Measurements from ENCODE around the gene CCL21. TPM values are rescaled to one million over a fixed set of nuclear protein-coding genes. Genes with fewer than 3 reads are reported as not detected.
"Not testable (repeated sequence)": the region's sequence is repeated elsewhere in the genome, so short reads cannot be mapped to it uniquely, and the experiment has no call there.

Gene CCL21
- total RNA-seq, 1 donor from 2014 or later = 174 TPM

- no peak for DNase-seq (ENCODE audit: extremely low spot score in 2 of 2)
- intact Hi-C loops (cut with DNase I) = no loop called here
- Histone ChIP-seq H3K27ac (no peak overlapping the region), H3K36me3 (no peaks in the 10 kb centered on the region), H3K4me1 (no peaks in the 10 kb centered on the region), H3K9me3 (no peaks in the 10 kb centered on the region), H3K27me3 (no peaks in the 10 kb centered on the region), H3K4me3 (no peak overlapping the region)
- TF ChIP-seq POLR2A (IDR thresholded peaks at IDR 0.05) (no peak), POLR2AphosphoS5 (IDR thresholded peaks at IDR 0.05; ENCODE audit: insufficient read depth in 1 of 2, low read depth in 1 of 2) (no peak), CTCF (IDR thresholded peaks at IDR 0.05) (no peak)
Observed at GRCh38 chr9:34732478-34732877, 22.5 kb upstream of the CCL21 start.

GRCh38 chr9:34723141-34723540 is 13.2 kb upstream of the CCL21 start:
- Histone ChIP-seq H3K4me1 (no peaks in the 10 kb centered on the region), H3K36me3 (no peaks in the 10 kb centered on the region), H3K4me3 (no peak overlapping the region), H3K27me3 (no peaks in the 10 kb centered on the region), H3K9me3 (no peaks in the 10 kb centered on the region), H3K27ac (no peak overlapping the region)
- TF ChIP-seq CTCF (IDR thresholded peaks at IDR 0.05) = no peak
- no peak for TF ChIP-seq POLR2A (IDR thresholded peaks at IDR 0.05)
- TF ChIP-seq POLR2AphosphoS5 (IDR thresholded peaks at IDR 0.05; ENCODE audit: insufficient read depth in 1 of 2, low read depth in 1 of 2) = no peak
- intact Hi-C loops (cut with DNase I) = no loop called here
- DNase-seq (ENCODE audit: extremely low spot score in 2 of 2) = peak in 1 of 2 donors; percentile 93

DNA sequence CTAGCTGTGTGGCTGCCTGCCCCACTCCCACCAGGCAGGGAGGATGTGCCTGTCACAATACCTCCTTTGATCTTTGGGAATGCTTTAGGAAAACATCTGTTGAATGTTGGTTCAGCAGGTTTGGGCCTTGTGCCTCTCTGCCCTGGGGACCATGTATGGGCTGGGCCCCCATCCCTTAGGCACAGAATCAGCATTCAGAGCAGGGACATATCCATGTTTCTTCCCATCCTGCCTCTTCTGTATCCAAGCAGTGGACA is 9.8 kb upstream of the CCL21 start:
- H3K27me3 ChIP-seq; H3K9me3 ChIP-seq; H3K36me3 ChIP-seq; H3K27ac ChIP-seq; H3K4me1 ChIP-seq; intact Hi-C loops (cut with DNase I); H3K4me3 ChIP-seq: not testable (repeated sequence)
- DNase-seq (ENCODE audit: extremely low spot score in 2 of 2) = peak in 1 of 2 donors; percentile 82

GRCh38 chr9:34719021-34719768 is 9.3 kb upstream of the CCL21 start:
- H3K4me1 ChIP-seq = no peaks in the 10 kb centered on the region
- intact Hi-C loops (cut with DNase I) = no loop called here
- H3K36me3 ChIP-seq = no peaks in the 10 kb centered on the region
- peak; percentile 42 to 77 for DNase-seq (ENCODE audit: extremely low spot score in 2 of 2)
- H3K27ac ChIP-seq = no peak overlapping the region
- H3K27me3 ChIP-seq = no peaks in the 10 kb centered on the region
- no peak overlapping the region for H3K4me3 ChIP-seq
- TF ChIP-seq POLR2AphosphoS5 (IDR thresholded peaks at IDR 0.05; ENCODE audit: insufficient read depth in 1 of 2, low read depth in 1 of 2) (no peak), POLR2A (IDR thresholded peaks at IDR 0.05) (no peak), CTCF (IDR thresholded peaks at IDR 0.05) (no peak)
- no peaks in the 10 kb centered on the region for H3K9me3 ChIP-seq

GRCh38 chr9:34717996-34718614 is 8.2 kb upstream of the CCL21 start:
- Histone ChIP-seq H3K4me3 (no peak overlapping the region), H3K9me3 (no peaks in the 10 kb centered on the region), H3K4me1 (no peaks in the 10 kb centered on the region), H3K36me3 (no peaks in the 10 kb centered on the region), H3K27me3 (no peaks in the 10 kb centered on the region), H3K27ac (no peak overlapping the region)
- DNase-seq (ENCODE audit: extremely low spot score in 2 of 2) = peak in 1 of 2 donors; percentile 64
- TF ChIP-seq CTCF (IDR thresholded peaks at IDR 0.05) (no peak), POLR2AphosphoS5 (IDR thresholded peaks at IDR 0.05; ENCODE audit: insufficient read depth in 1 of 2, low read depth in 1 of 2) (no peak), POLR2A (IDR thresholded peaks at IDR 0.05) (no peak)
- intact Hi-C loops (cut with DNase I) = no loop called here

Data from vagina (tissue), 2 donors.